T1000 (cell line): Measurements from ENCODE around the gene HACD3.

Experiments
- DNase-seq: peaks from one replicate; lab custom pipeline; 2025; ENCODE audit warnings: mixed read lengths; lab: John Stamatoyannopoulos, UW

Gene HACD3, protein sequence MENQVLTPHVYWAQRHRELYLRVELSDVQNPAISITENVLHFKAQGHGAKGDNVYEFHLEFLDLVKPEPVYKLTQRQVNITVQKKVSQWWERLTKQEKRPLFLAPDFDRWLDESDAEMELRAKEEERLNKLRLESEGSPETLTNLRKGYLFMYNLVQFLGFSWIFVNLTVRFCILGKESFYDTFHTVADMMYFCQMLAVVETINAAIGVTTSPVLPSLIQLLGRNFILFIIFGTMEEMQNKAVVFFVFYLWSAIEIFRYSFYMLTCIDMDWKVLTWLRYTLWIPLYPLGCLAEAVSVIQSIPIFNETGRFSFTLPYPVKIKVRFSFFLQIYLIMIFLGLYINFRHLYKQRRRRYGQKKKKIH

DNA sequence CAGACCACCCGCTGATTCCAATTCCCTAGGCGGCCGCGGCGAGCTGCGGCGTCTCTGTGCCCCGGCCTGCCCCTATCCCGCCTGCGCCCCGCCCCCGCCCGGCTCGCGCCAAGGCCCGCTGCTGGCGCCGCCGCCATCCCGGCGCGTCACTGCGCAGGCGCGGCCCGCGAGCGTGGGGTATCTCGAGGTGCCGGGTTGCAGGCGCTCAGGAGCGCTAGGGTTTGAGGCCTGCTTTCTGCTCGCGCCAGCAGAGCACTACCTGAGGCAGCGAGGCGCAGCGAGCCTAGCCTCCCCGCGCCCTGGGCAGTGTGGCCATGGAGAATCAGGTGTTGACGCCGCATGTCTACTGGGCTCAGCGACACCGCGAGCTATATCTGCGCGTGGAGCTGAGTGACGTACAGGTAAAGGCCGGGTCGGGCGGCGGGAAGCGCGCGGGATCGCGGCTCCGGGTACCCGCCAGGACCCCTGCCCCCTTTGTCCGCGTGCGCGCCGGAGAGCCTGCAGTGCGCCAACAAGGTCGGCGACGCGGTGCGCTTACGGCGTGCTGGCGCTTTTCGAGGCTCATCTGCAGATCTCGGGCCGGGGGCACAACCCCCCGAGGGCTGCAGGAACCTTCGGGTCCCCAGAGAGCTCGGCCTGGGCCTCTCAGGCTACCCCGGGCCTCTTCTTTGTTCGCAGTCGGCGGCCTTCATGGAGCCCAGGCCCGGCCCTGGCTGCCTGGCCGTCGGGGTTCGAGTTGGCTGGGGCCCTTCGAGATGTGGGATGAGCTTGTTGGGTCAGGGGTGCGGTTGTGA is at the start of gene HACD3:
Gene HACD3, plus strand, starts transcription at position 146 of the 794 bp plus-strand sequence. Its CDS starts 169 bp downstream, at position 315.
- DNase-seq, result peak; percentile 77

DNA sequence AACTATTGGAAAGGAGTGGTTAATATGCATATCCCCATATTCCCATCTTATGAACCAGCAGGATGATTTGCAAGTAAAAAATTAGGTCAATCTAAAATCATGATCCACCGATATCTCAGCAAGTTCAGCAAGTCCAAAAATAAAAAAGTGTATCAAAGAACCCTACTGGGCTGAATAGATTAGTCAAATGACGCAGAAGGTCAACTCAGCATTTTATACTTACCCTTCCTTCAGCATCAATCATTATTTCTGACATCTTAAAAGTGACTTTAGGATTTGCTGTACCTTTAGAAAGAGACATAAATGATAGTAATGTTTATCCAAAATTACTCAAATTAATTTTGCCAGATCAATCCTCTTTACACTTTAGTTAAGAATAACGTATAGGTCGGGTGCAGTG is 45.4 kb upstream of the HACD3 start:
- no peak for DNase-seq

DNA sequence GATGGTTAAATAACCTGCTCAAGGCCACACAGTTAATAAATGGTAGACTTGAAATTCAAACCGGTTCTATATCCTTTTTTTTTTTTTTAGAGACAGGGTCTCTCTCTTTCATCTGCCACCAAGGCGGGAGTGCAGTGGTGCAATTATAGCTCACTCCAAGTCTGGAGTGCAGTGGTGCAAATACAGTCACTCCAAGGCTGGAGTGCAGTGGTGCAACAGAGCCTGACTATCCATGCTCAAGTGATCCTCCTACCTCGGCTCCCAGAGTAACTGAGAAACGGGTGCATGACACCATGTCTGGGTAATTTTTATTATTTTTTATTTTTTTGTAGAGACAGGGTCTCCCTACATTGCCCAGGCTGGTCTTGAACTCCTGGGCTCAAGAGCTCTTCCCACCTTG is 36.2 kb upstream of the HACD3 start:
- no peak for DNase-seq

DNA sequence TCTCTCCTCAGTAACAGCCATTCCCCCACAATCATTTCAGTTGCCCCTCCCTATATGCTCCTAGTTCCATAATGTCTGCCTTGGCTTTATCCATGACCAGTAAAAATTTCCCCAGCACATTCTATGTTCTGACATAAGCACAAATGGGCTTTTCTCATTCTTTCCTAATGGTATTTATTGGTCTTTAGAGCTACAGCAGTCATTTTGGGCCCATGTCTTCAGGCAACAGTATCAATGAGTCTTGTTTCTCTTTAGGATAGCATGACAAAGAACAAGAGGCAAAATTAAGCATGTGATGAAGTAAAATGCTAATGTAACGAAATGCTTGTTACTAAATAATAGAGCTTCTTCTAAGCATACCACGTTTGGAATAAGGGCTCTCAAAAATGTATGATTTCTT is 20.9 kb upstream of the HACD3 start:
- no peak for DNase-seq

DNA sequence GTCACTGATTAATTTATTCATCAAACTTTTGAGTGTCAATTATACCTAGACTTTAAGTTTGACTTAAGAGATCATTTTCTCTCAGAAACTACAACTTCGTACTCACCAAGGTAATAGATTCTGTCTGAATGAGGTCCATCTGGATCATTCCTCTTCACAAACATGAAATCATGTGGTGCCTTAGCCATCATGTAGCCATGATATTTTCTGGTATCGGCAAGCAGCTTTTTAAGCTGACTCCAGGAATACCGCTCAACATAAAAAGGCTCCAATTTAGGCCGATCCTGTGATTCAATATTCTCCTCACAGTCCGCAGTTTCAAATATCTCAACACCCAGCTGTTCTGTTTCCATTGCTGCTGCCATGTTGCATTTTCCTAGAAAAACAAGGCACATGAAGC is 18.1 kb upstream of the HACD3 start:
- no peak for DNase-seq

DNA sequence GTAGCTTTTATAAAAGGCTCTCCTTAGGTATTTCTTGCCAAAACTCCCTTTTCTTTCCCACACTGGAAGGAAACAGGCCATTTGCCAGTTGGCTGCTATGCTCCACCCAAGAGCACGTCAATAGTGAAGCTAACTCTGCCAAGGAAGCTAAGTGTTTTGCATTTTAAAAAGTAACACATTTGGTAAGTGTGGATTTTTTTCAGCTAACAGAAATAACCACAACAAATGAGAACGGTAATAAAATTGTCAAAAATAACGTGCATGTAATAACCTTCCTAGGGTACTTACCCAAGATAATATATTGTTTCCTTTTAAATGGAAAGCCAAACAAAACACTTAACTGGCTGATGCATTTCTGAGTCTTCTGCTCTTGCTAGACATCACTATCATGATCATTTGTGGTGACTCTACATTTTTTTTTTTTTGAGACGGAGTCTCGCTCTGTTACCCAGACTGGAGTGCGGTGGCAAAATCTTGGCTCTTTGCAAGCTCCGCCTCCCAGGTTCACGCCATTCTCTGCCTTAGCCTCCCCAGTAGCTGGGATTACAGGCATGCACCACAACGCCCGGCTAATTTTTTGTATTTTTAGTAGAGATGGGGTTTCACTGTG is 17.4 kb upstream of the HACD3 start:
- DNase-seq, result no peak

DNA sequence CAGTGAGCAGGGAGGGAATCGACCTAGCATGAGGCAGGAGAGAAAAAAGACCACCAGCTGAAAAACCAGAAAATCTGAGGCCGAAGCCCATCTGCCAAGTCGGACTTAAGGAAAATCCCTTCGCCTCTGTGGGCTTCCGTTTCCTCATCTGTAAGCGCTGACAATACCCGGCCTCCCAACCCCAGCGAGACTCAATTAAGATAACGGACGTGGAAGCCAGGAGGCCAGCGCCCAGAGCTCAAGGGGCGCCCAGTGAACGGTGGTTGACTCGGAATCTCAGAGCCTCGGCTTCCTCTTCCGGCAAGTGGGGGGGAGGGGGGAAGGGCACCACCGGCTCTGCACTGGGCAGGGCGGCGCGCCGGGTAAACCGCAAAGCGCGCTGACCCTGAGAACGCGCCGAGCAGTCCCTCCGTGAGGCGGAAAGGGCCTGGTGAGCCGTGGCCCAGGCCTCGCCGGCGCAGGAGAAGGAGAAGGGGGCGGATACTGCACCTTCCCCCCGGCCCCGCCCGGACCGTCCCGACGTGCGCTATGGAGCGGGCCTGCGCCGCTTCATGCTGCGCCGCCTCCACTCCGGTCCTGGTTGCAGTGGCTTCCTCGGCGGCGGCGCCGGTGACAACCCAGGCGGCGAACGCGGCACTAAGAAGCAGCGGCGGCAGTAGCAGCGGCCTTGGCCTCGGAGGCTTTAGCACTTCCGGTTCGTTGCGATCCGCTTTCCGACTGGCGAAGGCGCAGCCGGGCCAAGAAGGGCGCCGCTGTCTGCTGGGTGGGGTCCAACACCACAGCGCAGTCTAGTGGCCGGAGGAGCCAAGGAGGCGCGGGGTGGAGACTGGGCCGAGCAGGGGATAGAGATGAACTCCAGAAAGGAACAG is 13.0 kb upstream of the HACD3 start, which contains the start of gene DPP8:
Gene DPP8, minus strand, starts transcription at position 693 of the 869 bp plus-strand sequence. CDS start 5,136 bp downstream, outside the sequence.
- peak; percentile 92 for DNase-seq

DNA sequence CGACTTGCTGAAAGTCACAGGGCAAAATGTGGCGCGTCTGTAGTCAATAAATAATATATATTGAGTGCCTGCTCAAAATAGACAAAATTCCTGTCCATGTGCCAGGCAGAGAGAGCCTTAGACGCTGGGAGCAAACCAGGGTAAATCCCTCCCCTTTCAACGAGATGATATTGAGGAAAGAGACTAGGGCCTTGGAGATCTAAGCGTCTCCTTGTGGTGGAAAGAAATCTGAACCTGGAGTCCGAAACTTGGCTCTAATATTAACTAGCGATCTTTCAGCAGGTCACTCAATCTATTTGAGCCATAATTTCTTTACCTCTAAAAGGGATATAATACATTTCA is 12.4 kb upstream of the HACD3 start:
- DNase-seq, result no peak

DNA sequence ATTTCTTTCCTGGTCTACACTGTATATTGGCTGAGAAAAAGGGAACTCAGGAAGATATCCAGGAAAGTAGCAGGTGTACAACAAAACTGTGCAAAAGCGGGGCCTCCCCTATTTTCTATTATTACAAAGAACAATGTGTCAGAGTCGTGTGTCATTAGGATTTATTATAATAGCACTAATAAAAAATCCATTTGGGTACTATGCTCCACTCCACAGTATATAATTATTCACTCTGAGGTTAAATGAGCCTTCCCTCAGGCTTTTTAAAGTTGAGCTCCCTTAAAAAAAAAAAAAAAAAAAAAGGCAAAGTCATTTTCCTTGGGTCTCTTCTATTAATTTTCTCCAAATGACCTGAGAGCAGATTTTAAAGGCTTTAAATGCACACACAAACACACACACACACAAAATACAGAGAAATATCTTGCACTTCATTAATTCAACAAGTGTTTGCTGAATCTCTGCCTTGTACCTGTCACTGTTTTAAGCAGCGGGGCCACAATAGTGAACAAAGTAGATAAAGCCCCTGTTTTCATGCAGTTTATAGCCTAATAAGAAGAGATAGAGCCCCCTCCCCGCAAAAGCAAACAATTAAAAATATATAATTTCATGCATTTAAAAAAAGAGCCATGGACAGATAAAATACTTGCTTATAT is 11.5 kb upstream of the HACD3 start:
- no peak for DNase-seq

DNA sequence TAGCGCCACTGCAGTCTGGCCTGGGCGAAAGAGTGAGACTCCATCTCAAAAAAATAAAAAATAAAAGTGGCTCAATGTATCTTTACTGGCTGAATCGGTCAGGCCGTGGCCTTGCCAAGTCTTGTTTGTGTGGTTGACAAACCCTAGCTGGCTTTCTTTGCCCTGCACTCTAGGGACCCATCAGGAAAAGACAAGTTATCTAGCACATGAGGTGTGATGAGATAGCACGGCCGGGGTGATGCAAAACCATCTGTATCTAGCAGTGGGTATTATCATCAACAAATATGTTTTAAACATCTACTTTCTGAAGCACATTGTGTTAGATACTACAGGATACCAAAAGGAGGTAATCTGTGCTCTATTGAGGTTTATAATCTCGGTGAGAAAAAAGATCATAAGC is 8.9 kb upstream of the HACD3 start:
- no peak for DNase-seq

DNA sequence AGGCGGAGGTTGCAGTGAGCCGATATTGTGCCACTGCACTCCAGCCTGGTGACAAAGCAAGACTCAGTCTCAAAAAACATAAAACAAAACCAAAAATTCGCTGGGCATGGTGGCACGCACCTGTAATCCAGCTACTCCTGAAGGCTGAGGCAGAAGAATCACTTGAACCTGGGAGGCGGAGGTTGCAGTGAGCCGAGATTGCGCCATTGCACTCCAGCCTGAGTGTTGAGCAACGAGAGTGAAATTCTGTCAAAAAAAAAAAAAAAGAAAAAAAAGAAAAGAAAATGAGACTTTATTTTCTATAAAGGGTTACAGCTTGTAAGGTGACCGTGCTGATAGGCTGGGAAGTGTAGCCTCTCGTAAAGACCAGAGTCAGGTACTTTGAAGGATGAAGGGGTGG is 6.0 kb upstream of the HACD3 start:
- DNase-seq, result no peak

DNA sequence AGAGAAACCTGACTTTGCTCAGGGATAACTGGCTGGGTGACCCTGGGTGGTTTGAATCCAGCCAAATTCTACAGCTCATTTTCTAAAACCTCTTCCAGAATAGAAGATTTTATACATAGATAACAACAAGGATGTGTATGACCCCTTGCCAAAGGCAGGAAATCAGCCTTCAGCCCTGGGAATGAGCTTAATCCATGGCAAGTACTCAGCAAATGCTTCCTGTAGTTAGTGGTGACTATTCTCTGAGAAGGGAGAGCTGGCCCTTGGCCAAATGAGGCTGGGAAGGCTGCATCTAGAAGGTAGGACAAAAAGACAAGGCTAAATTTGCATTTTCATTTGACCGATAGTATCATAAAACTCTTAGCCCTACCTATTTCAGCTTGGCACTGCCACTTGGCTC is 4.6 kb upstream of the HACD3 start:
- no peak for DNase-seq

DNA sequence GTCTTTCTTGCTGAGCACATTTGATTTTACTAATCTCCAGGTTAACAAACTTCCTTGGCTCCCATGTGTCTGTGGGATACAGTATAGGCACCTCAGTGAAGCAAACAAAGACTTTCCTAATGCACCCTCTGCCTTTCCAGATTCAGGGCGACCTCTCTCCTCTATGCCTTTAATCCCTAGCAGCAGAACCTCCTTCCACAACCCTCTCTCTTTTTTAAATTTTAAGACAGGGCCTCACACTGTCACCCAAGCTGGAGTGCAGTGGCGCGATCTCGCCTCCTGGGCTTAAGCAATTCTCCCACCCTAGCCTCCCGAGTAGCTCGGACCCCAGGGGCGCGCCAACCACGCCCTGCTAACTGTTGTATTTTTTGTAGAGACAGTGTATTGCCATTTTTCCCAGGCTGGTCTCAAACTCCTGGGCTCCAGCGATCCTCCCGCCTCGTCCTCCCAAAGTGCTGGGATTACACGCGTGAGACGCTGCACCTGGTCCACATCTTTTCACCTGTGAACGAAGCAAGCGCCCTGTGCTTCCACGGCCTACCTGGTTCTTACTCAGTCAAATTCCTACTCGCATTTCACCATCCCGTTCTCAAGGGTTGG is 1.7 kb upstream of the HACD3 start:
- no peak for DNase-seq

DNA sequence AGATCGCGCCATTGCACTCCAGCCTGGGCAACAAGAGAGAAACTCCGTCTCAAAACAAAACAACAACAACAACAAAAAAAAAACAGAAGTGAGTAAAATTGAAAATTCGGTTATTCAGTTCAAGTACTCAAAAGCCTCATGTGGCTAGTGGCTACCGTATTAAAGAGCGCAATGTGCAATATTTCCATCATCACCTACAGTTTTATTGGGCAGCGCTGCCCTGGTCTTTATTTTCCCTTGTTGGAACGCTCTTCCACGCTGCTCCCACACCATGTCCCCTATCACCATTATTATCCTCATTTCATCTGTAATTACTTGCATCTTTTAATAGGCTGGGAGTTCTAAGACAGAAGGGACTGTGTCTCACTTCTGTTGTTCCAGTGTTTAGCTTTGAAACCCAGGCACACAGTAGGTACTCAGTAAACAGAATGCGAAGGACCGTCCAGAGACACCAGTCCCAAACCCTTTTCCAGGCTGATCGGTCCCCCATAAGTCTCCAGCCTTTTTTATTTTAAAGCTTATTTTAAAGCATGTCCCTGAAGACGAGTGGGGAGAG is 423 bp upstream of the HACD3 start:
- DNase-seq, result no peak

DNA sequence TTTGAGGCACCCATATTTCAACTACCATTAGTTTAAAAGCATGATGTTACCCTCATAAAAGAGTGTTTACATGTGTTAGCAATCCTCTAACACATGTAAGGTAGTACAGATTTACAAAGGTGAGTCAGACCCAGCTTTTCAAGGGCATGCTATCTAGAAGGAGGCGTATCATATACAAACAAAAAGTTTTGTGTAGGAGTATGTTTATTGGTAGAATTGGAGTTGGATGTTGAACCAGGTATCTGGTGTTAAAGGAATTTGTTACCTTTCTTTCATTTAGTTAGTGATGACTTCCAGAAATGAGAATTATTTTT is 2.4 kb downstream of the HACD3 start:
- DNase-seq, result no peak

DNA sequence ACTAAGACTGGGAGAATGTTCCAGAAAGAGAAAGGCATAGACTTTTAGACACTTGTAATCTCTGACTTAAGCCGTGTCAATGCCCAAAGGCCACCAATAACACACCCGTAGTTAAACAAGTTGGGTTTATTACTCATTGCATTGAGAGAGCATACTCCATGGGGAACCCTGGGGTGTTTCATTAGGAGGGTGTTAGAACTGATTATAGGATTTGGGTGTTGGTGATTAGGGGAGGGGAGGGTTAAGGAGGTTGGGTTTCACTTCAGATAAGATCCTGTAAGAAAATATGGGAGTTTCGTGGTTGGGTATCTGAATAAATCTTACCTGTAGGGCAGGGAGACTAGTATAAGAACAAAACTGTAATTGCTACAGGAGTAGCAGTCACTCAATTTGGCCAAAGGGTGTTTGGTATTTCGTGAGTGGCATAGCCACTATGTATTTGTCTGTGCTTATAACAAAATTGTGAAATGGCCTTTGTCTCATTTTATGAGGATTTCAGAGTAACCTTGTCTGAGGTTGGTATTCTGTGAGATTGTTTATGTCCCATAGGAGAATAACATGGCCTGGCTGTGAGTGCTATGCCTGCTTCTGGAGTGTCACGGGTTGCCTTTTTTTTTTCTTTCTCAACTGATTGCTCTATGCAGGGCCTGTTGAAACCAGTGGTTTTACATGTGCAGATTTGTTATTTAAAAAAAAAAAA is 2.9 kb downstream of the HACD3 start:
- DNase-seq, result no peak

DNA sequence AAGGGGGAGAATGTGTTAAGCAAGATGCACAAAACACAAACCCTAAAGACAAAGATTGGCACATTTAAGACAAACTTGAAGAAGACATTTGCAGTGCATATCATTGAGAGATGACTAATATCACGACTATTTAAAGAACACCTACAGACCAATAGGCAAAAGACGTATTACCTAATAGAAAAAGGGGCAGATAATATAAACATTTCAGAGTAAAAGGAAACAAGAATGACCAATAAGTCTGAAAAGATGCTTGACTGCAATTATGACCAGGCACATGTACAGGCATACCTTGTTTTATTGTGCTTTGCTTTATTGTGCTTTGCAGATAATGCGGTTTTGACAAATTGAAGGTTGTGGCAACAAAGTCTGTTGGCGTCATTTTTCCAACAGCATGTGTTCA is 4.9 kb downstream of the HACD3 start:
- DNase-seq, result no peak

DNA sequence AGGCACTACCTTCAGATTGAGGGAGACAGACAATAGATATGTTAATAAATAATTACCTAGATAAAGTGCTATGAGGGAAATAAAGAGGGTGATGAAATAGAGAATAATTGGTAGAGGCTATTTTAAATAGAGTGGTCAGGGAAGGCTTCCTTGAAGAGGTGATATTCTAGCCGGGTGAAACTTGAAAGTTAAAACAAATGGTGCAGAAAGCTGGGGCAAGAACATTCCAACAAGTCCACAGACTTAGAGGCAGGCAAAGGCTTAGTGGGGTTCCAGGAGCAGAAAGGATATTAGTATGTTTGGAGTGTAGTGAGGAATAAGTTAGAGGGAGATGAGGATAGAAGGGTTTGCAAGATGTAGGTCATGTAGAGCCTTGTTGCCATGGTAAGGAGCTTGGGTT is 10.1 kb downstream of the HACD3 start:
- no peak for DNase-seq

DNA sequence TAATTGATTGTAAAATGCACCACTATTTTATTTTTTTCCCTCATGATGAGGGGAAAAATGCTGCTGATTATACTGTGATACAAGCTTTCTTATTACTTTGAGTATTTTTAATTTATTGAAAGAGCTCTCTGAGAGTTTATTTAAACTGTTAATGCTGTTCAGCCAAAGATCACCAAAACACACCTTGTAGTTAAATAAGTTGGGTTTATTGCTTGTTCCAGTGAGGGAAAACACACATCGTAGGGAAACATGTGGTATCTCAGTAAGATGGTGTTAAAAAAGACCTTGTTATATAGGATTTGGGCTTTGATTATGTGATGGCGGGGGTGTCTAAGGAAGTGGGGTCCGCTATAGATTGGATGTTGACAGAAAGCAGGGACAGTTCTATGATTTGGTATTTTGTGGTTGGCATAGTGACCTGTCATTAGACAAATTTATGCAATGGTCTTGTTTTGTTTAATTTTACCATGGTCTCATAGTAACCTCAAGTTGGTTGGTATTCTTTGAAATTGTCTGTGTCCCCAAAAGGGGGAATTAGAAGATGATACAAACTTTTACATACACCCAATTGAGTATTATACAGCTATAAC is 11.1 kb downstream of the HACD3 start:
- DNase-seq, result no peak

DNA sequence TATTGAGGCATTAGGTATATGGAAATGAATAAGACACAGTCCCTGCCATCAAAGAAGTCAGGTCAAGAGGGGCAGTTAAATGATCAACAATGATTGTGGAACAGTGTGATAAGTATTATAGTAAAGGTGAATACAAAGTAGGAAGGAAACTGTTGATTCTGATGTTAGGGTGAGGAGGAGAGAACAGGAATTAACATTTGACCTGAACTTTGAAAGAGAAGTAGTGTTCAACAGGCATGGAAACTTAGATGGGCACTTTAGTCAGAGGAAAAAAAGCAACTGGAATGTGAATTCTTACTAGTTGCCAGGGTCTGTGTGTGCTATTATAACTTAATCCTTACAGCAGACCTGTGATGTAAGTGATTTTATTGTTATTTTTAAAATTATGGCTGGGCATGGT is 17.6 kb downstream of the HACD3 start:
- no peak for DNase-seq
